Activated T-helper 2 cell treated with anti-CD3 and anti-CD28 coated beads, Interferon-gamma antibody, Interleukin-2, Interleukin-4, amounts not matched to agents 10 μg/mL and 5 μg/mL and 100 μg/mL, durations not matched to agents 14 hours and 24 hours and 36 hours (primary cell): ENCODE results near the gene ADIPOQ. TPM values are rescaled to one million over a fixed set of nuclear protein-coding genes. Genes with fewer than 3 reads are reported as not detected.
"Not testable (repeated sequence)": the region's sequence is repeated elsewhere in the genome, so short reads cannot be mapped to it uniquely, and the experiment has no call there.

Experiments
- DNase-seq: peaks from one replicate; pipeline ENCODE4 v3.0.0; 2021; ENCODE audit warnings: low spot score
- H3K27ac Mint-ChIP-seq: one replicate; pipeline ENCODE4 v1.8.0; 2021; ENCODE audit warnings: mixed read lengths
- H3K27me3 Mint-ChIP-seq: one replicate; pipeline ENCODE4 v1.8.0; 2021; ENCODE audit warnings: low read depth, mixed read lengths
- H3K36me3 Mint-ChIP-seq: one replicate; pipeline ENCODE4 v1.8.0; 2021; ENCODE audit warnings: low read depth, mixed read lengths
- H3K4me1 Mint-ChIP-seq: one replicate; pipeline ENCODE4 v1.8.0; 2021; ENCODE audit warnings: low read depth, mixed read lengths
- H3K4me3 Mint-ChIP-seq: one replicate; pipeline ENCODE4 v1.8.0; 2021; ENCODE audit warnings: low read depth, mild to moderate bottlenecking, moderate library complexity, mixed read lengths
- H3K9me3 Mint-ChIP-seq: one replicate; pipeline ENCODE4 v1.8.0; 2021; ENCODE audit warnings: mixed read lengths
- intact Hi-C: fragments of 100-400 bp; cut with micrococcal nuclease; formaldehyde crosslinking; loops from one replicate; pipeline ENCODE4 v1.15.1; 2023
- total RNA-seq: library from RNA; stranded (reverse); gene quantifications from 2 replicates; pipeline ENCODE4 v1.2.3, GENCODE V29; 2022

ADIPOQ gene
- total RNA-seq, 1 donor from 2014 or later, result not detected

DNA sequence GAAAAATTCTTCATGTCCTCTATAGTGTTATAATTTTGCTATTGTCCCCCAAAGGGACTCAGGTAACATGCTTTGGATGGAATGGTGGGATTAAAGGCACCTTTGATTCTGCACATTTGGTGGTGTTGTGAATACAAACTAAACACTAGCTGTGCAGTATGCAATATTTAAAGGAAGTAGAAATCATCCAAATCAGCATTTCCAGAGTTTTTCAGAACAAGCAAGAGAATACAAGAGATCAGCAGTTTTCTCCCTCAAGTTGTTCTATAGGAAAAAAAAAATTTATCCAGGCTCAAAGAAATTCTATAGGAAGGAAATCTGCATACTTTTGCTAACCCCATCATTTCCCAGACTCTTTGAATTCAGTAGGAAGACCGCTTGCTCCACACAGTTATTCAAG, 10.2 kb upstream of the ADIPOQ start:
- Mint-ChIP-seq H3K27ac (no peak overlapping the region), H3K36me3 (no peaks in the 10 kb centered on the region), H3K4me3 (no peak overlapping the region), H3K27me3 (peaks cover 67% of the 10 kb centered on the region), H3K4me1 (peaks cover 2% of the 10 kb centered on the region), H3K9me3 (no peaks in the 10 kb centered on the region)
- intact Hi-C loops, result no loop called here
- no peak for DNase-seq

DNA sequence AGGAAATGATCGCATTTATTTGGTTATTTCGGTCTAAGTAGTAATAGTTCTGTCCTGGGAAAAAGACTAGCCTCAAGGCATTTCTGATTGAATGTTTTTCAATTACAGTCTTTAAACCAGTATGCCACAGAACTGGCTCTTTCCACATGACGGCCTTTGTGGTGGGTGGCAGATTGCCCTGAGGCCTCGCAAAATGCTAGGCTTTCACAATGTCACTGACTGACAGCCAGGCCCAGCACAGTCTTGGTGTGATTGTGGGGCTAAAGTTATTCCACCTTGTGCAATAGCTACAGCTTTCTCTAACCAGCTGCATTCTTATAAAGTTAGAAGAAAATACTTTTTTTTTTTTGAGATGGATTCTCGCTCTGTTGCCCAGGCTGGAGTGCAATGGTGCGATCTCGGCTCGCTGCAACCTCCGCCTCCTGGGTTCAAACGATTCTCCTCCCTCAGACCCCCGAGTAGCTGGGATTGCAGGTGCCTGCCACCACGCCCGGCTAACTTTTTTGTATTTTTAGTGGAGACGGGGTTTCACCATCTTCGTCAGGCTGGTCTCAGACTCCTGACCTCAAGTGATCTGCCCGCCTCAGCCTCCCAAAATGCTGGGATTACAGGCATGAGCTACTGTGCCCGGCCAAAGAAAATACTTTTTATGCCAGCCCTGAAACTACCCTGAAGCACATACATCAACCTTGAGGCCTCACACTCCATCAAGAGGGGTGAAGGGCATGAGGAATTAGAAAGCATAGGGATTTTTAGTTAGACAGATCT, 2.5 kb upstream of the ADIPOQ start:
- Mint-ChIP-seq H3K36me3 (no peaks in the 10 kb centered on the region), H3K9me3 (no peaks in the 10 kb centered on the region), H3K27ac (no peak overlapping the region), H3K4me1 (no peaks in the 10 kb centered on the region), H3K27me3 (peaks cover 17% of the 10 kb centered on the region), H3K4me3 (no peak overlapping the region)
- intact Hi-C loops, result no loop called here
- DNase-seq, result no peak

DNA sequence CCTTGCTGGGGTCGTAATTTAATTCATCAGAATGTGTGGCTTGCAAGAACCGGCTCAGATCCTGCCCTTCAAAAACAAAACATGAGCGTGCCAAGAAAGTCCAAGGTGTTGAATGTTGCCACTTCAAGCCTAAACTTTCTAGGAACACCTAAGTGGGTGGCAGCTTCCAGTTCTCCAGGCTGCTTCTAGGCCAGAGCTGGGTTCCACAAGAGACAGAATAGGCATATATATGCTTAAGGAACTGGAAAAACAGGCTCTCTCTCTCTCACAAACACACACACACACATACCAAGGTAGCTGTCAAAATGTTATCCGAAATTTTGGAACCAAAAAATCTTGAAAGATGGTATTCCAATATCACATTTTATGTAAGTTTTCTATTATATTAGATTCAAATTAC, 890 bp upstream of the ADIPOQ start:
- Mint-ChIP-seq H3K4me1 (no peaks in the 10 kb centered on the region), H3K36me3 (no peaks in the 10 kb centered on the region), H3K9me3 (no peaks in the 10 kb centered on the region), H3K27ac (no peak overlapping the region), H3K27me3 (peaks cover 21% of the 10 kb centered on the region), H3K4me3 (no peak overlapping the region)
- intact Hi-C loops, result no loop called here
- no peak for DNase-seq

- no peak for DNase-seq
- no peaks in the 10 kb centered on the region for H3K9me3 Mint-ChIP-seq
- no peak overlapping the region for H3K27ac Mint-ChIP-seq
- intact Hi-C loops, result no loop called here
- peaks cover 2% of the 10 kb centered on the region for H3K4me1 Mint-ChIP-seq
- peaks cover 22% of the 10 kb centered on the region for H3K27me3 Mint-ChIP-seq
- H3K4me3 Mint-ChIP-seq, result no peak overlapping the region
- no peaks in the 10 kb centered on the region for H3K36me3 Mint-ChIP-seq
Observed at GRCh38 chr3:186843039-186843432, 526 bp downstream of the ADIPOQ start.

- Mint-ChIP-seq H3K27ac (no peak overlapping the region), H3K27me3 (peaks cover 17% of the 10 kb centered on the region), H3K4me3 (no peak overlapping the region), H3K9me3 (no peaks in the 10 kb centered on the region), H3K4me1 (peaks cover 8% of the 10 kb centered on the region), H3K36me3 (no peaks in the 10 kb centered on the region)
- intact Hi-C loops, result loop anchor here (5.0 kb wide), 1 partner anchor 37 kb away; no protein-coding TSS in a partner anchor
- DNase-seq, result no peak
Observed at GRCh38 chr3:186844908-186845307, 2.4 kb downstream of the ADIPOQ start.

DNA sequence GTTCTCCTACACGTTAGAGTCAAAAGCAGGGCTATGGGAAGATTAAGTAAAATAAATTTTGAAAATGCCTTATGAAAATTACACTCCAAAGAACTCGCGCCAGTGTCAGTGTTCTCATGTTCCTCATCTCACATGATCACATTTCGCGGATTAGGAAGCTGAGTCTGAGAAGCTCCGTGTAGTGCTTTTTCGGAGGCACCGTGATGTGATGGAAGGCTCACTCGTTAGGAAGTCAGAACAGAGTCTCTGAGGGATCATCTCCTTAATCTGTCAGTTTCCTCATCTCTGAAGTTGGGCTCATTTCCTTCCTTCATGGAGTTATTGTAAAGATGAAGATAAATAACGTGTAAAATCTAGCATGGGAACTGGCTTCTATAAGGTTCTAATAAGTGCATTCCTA, 3.2 kb downstream of the ADIPOQ start:
- intact Hi-C loops, result loop anchor here (5.0 kb wide), 1 partner anchor 37 kb away; no protein-coding TSS in a partner anchor
- no peak overlapping the region for H3K27ac Mint-ChIP-seq
- H3K4me1 Mint-ChIP-seq, result peaks cover 8% of the 10 kb centered on the region
- no peaks in the 10 kb centered on the region for H3K9me3 Mint-ChIP-seq
- peaks cover 17% of the 10 kb centered on the region for H3K27me3 Mint-ChIP-seq
- no peaks in the 10 kb centered on the region for H3K36me3 Mint-ChIP-seq
- no peak overlapping the region for H3K4me3 Mint-ChIP-seq
- DNase-seq, result no peak

GRCh38 chr3:186847437-186847836, 4.9 kb downstream of the ADIPOQ start:
- Mint-ChIP-seq H3K36me3 (peaks cover 6% of the 10 kb centered on the region), H3K27me3 (peaks cover 17% of the 10 kb centered on the region), H3K9me3 (peaks cover 4% of the 10 kb centered on the region), H3K4me1 (peaks cover 13% of the 10 kb centered on the region), H3K27ac (no peak overlapping the region), H3K4me3 (no peak overlapping the region)
- intact Hi-C loops, result loop anchor here (5.0 kb wide), 1 partner anchor 35 kb away; no protein-coding TSS in a partner anchor
- no peak for DNase-seq

DNA sequence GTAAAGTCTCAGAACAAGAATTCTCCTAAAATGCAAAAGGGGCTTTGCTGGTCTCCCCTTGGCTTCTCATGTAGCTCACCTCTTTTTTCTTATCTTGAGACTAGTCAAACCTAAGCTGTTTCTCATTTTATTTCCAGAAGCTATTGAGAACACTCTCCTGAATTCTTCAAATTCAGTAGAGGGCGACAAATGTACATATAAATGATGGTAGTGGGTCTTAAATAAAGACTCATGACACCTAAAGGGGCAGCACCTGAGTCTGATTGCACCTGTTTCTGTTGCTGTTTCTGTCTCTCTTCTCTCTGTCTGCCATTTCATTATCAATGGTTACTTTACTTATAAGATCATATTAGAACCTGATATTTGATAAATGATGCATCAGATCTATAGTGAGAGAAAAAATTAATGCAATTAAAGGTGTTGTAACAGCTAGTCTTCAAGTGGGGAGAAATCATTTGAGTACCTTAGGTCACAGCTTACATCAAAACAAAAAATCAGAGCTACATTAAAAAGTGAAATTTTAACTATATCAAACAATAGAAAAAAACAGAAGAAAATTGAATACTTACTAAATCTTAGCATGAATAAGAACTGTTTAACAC, 7.0 kb downstream of the ADIPOQ start:
- peaks cover 13% of the 10 kb centered on the region for H3K4me1 Mint-ChIP-seq
- no peak for DNase-seq
- H3K27ac Mint-ChIP-seq, result peak overlapping the region; percentile 3
- no peak overlapping the region for H3K4me3 Mint-ChIP-seq
- H3K9me3 Mint-ChIP-seq, result peaks cover 4% of the 10 kb centered on the region
- H3K36me3 Mint-ChIP-seq, result peaks cover 6% of the 10 kb centered on the region
- intact Hi-C loops, result loop anchor here (1.0 to 5.0 kb wide), 3 partner anchors 33 to 316 kb away; partner anchors contain the start of gene ST6GAL1
- peaks cover 15% of the 10 kb centered on the region for H3K27me3 Mint-ChIP-seq

- H3K9me3 Mint-ChIP-seq, H3K27ac Mint-ChIP-seq, DNase-seq, H3K36me3 Mint-ChIP-seq, H3K4me3 Mint-ChIP-seq, intact Hi-C loops, H3K27me3 Mint-ChIP-seq: not testable (repeated sequence)
- H3K4me1 Mint-ChIP-seq, result peaks cover 12% of the 10 kb centered on the region
Observed at GRCh38 chr3:186851835-186852234, 9.3 kb downstream of the ADIPOQ start.

DNA sequence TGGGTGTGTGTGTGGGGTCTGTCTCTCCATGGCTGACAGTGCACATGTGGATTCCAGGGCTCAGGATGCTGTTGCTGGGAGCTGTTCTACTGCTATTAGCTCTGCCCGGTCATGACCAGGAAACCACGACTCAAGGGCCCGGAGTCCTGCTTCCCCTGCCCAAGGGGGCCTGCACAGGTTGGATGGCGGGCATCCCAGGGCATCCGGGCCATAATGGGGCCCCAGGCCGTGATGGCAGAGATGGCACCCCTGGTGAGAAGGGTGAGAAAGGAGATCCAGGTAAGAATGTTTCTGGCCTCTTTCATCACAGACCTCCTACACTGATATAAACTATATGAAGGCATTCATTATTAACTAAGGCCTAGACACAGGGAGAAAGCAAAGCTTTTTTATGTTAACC, 10.5 kb downstream of the ADIPOQ start:
- H3K27me3 Mint-ChIP-seq, result peaks cover 1% of the 10 kb centered on the region
- H3K4me1 Mint-ChIP-seq, result peaks cover 10% of the 10 kb centered on the region
- H3K9me3 Mint-ChIP-seq, result peaks cover 7% of the 10 kb centered on the region
- H3K27ac Mint-ChIP-seq, result no peak overlapping the region
- DNase-seq, result no peak
- H3K4me3 Mint-ChIP-seq, result no peak overlapping the region
- H3K36me3 Mint-ChIP-seq, result peaks cover 6% of the 10 kb centered on the region
- intact Hi-C loops, result no loop called here

- Mint-ChIP-seq H3K9me3 (peaks cover 15% of the 10 kb centered on the region), H3K27me3 (no peaks in the 10 kb centered on the region), H3K4me3 (no peak overlapping the region), H3K36me3 (peaks cover 8% of the 10 kb centered on the region), H3K4me1 (peaks cover 10% of the 10 kb centered on the region), H3K27ac (no peak overlapping the region)
- no peak for DNase-seq
- intact Hi-C loops, result no loop called here
Observed at GRCh38 chr3:186854146-186854545, 11.6 kb downstream of the ADIPOQ start.

- no peak for DNase-seq
- H3K4me3 Mint-ChIP-seq, result no peak overlapping the region
- no peak overlapping the region for H3K27ac Mint-ChIP-seq
- peaks cover 14% of the 10 kb centered on the region for H3K36me3 Mint-ChIP-seq
- H3K4me1 Mint-ChIP-seq, result peaks cover 8% of the 10 kb centered on the region
- H3K9me3 Mint-ChIP-seq, result peaks cover 23% of the 10 kb centered on the region
- no peaks in the 10 kb centered on the region for H3K27me3 Mint-ChIP-seq
- intact Hi-C loops, result no loop called here
Observed at GRCh38 chr3:186854954-186855353, 12.4 kb downstream of the ADIPOQ start.

- Mint-ChIP-seq H3K27ac (no peak overlapping the region), H3K27me3 (no peaks in the 10 kb centered on the region), H3K4me3 (no peak overlapping the region), H3K9me3 (peaks cover 19% of the 10 kb centered on the region), H3K4me1 (peaks cover 9% of the 10 kb centered on the region), H3K36me3 (peaks cover 12% of the 10 kb centered on the region)
- DNase-seq, result no peak
- intact Hi-C loops, result no loop called here
Observed at GRCh38 chr3:186857743-186858142, 15.2 kb downstream of the ADIPOQ start.
